Measurements from ENCODE around the gene NSMF.
"Not testable (repeated sequence)": the region's sequence is repeated elsewhere in the genome, so short reads cannot be mapped to it uniquely, and the experiment has no call there.

The NSMF gene

DNA sequence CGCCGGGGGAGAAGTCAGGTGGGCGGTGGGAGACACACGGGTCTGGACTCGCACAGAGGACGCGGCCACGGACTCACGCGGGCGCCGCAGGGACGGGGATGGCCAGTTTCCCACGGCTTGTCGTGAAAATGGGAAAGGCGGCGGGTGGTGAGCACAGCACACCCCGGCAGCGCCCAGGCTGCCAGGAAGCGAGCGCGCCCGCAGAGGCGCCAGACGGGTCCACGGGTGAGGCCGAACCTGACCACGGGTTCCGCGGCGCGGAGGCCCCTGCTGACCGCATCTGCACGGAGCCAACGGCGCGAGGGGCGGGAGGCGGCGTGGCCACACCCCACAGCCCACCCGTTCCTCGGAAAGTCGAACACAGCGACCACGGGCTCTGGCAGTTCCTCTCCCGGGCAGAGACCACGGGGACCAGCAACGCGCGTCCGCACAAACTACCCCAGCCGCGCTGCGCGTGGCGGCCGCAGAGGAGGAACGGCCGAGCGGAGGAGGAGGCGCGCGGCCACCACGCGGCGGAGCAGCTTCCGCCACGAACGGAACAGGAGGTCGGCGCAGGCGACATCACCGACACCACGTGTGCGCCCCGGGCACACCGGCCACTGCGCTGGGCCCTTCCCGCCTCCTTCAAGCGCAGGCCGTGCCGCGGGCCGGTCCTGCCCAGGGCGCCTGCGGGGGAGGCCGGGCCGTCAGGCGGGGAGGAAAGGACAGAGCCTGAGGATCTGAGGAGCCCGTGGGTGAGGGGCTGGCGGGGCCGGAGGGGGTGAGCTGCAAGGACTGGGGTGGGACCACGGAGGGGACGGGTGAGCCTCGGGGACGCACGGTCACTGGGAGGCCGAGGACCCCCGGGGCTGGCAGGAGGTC, 41.7 kb downstream of the NSMF start:
- TF ChIP-seq JUND (IDR thresholded peaks at IDR 0.05; ENCODE audit: low read depth): no peak
- in situ Hi-C loops (cut with HindIII; ENCODE audit: low pct_unique_long_range_greater_than_20kb, low sequenced_read_pairs): no loop called here
- DNase-seq (ENCODE audit: low read depth in 1 of 2, low spot score in 1 of 2): no peak

DNA sequence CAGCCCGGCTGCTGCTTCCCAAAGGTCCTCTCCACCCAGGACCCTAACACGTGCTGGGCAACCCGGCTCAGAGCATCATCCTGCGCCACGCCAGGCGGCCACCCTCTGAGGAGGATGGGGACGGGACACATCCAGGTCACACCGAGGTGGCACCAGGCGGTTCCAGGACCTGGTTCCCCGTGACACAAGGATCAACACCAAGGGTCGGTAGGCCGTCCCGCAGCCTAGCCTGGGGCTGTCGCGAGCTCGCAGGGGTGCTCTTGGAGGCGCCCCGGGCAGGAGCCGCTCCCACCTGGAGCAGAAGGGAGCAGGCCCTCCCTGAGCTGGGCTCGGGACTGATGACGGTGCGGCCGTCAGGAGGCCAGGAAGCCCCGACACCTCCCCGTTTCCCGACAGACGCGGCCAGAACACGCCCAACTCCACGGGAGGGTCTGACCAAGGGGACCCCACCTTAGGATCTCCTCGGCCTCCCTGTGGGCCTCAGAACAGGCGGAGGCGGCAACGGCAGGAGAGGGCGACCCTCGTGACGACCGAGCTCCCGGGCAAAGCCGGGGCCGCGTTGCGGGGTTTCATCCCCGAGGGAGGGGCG, 42.5 kb downstream of the NSMF start:
- in situ Hi-C loops (cut with HindIII; ENCODE audit: low pct_unique_long_range_greater_than_20kb, low sequenced_read_pairs): no loop called here
- DNase-seq (ENCODE audit: low read depth in 1 of 2, low spot score in 1 of 2): no peak
- TF ChIP-seq JUND (IDR thresholded peaks at IDR 0.05; ENCODE audit: low read depth): no peak

DNA sequence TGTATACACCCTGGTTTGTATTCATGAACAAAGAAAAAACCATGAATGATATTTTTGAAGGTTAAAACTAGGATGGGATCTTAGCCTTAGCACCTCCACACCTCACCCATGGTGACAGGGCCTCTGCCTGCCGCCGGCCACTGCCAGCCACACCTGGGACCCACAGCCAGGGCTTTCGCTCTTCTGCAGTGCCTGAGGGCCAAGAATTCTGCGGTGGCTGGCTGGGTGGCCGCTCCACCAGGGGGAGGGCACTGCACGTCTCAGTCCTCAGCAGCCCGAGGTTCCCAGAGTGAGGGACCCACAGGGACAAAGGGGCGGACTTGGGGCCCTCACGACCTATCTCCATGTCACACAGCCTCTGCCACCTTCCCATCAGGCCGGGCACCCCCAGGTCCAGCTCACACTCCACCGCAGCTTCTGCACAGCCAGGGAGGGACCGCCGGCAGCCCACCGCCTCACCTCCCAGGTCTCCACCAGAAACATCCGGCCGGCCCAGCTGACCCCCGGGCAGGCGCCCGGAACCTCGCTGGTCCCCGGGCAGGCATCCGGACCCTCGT, 43.0 kb downstream of the NSMF start:
- no peak for DNase-seq (ENCODE audit: low read depth in 1 of 2, low spot score in 1 of 2)
- in situ Hi-C loops (cut with HindIII; ENCODE audit: low pct_unique_long_range_greater_than_20kb, low sequenced_read_pairs): no loop called here
- no peak for TF ChIP-seq JUND (IDR thresholded peaks at IDR 0.05; ENCODE audit: low read depth)

DNA sequence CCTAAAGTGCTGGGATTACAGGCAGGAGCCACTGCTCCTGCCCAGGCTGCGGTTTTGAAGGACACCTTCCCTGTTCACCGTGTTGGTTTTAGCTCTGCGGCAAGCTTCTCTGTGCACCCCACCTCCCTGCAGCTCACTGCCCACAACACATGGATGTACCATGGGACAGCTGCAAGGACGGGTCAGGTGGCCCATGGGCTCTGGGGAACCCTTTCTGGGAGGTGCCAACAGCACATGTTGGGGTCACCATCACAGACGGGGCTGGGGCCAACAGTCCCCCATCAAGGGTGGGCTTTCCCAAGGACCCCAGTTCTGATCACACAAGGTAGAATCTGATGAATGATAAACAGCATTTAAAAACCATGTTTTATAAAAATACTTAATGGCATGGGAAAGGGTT, 43.7 kb downstream of the NSMF start:
- TF ChIP-seq JUND (IDR thresholded peaks at IDR 0.05; ENCODE audit: low read depth): no peak
- DNase-seq (ENCODE audit: low read depth in 1 of 2, low spot score in 1 of 2): no peak
- in situ Hi-C loops (cut with HindIII; ENCODE audit: low pct_unique_long_range_greater_than_20kb, low sequenced_read_pairs): no loop called here

DNA sequence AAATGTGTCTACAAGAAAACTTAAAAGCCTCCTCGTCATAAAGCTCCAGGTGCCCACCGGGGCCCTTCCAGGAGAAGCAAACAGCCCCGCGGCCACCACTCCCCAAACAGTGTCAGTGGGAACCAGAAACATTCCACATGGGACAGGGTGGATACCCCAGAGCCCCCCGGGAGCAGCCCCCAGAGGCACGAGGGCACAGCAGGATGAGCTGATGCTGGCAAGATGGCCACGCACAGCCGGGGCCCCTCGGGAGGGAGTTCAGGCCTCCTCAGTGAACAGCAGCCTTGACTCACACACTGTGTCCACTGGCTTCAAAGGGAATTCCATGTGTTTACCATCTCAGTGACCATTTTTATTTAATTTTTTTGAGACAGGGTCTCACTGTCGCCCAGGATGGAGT, 46.7 kb downstream of the NSMF start:
- no peak for DNase-seq (ENCODE audit: low read depth in 1 of 2, low spot score in 1 of 2)
- in situ Hi-C loops (cut with HindIII; ENCODE audit: low pct_unique_long_range_greater_than_20kb, low sequenced_read_pairs): no loop called here
- TF ChIP-seq JUND (IDR thresholded peaks at IDR 0.05; ENCODE audit: low read depth): no peak

DNA sequence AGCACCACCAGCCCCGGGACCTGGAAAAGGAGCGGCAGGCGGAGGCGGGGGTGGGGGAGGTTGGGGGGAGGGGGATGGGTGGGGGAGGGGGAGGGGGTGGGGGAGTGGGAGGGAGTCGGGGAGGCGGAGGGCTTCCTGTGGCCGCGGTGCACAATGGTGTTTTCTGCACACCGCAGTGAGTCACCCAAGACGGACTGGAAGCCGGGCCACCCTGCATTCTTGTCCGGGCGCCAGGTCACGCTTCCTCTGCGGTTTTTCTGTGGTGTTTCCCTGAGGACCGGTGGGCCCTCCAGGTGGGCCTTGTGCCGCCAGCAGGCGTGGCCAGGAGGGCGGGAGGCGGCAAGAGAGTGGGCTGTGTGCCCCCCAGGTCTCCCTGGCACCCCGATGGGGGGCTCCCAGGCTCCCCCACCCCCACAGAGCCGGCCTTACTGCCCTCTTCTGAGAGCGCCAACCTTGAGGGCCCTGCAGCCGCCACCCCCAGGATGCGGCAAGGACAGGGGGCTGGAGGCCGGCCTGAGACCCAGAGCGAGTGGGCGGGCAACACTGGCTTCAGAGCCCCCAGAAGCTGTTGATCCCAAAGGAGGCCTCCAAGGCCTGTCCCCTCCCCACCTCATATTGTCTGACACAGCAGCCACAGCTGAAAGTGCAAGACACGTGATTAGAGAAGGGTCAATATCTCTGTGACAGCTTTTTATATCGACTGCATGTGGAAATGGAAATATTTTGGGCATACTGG, 47.3 kb downstream of the NSMF start:
- DNase-seq (ENCODE audit: low read depth in 1 of 2, low spot score in 1 of 2): peak; percentile 91 to 93
- in situ Hi-C loops (cut with HindIII; ENCODE audit: low pct_unique_long_range_greater_than_20kb, low sequenced_read_pairs): no loop called here
- no peak for TF ChIP-seq JUND (IDR thresholded peaks at IDR 0.05; ENCODE audit: low read depth)

DNA sequence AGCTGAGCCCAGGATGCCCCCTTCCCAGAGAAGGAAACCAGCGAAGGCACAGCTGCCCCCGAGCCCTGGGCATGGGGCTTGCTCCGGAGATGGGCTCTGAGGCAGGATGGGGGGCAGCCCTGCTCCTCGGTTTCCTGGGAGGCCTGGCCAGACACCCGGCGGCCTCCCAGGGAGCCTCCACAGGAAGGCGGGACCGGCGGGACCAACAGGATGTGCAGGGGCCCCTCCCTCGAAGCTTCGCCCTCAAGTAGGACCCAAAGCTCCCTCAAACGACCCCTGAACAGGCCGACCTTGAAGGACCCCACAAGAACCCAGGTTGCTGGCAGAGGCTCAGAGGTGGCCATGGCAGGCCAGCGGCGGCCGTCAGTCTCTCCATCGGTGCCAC, 47.9 kb downstream of the NSMF start:
- no peak for DNase-seq (ENCODE audit: low read depth in 1 of 2, low spot score in 1 of 2)
- in situ Hi-C loops (cut with HindIII; ENCODE audit: low pct_unique_long_range_greater_than_20kb, low sequenced_read_pairs): no loop called here
- no peak for TF ChIP-seq JUND (IDR thresholded peaks at IDR 0.05; ENCODE audit: low read depth)

DNA sequence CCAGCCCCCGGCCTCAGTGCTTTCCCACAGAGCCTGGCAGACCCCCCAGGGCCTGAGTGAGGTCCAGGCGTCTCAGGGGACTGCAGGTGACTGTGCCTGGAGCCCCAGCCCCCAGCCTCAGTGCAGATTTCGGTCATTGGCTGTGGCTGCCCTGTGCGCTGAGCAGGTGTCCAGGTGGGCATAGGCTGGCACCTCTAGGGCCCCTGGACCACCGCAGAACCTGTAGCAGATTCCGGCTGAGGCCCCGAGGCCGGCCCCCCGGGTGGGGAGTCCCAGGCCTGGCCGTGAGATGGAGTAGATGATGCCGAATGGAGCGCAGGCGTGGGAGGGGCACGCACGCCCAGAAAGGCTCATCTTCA, 48.3 kb downstream of the NSMF start:
- DNase-seq (ENCODE audit: low read depth in 1 of 2, low spot score in 1 of 2): no peak
- no peak for TF ChIP-seq JUND (IDR thresholded peaks at IDR 0.05; ENCODE audit: low read depth)
- in situ Hi-C loops (cut with HindIII; ENCODE audit: low pct_unique_long_range_greater_than_20kb, low sequenced_read_pairs): no loop called here

DNA sequence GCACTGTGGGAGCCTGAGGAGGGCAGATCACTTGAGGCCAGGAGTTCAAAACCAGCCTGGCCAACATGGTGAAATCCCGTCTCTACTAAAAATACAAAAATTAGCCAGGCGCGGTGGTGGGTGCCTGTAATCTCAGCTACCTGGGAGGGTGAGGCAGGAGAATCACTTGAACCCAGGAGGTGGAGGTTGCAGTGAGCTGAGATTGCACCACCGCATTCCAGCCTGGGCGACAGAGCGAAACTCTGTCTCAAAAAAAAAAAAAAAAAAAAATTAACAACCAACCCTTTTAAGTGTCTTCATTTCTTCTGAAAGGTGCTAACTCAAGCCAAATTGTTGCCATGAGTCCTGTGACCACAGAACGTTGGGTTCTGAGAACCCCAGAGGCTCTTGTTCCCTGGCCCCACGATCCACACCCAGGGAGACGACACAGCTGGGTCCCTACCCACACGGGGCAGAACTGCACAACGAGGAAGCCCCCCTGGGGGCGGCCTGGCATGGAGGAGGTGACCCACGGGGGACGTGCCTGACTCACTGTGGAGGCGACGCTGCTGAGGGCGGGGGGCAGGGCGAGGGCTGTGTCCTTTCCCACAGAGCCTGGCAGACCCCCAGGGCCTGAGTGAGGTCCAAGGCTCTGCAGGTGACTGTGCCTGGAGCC, 48.8 kb downstream of the NSMF start:
- not testable (repeated sequence) for DNase-seq (ENCODE audit: low read depth in 1 of 2, low spot score in 1 of 2)

DNA sequence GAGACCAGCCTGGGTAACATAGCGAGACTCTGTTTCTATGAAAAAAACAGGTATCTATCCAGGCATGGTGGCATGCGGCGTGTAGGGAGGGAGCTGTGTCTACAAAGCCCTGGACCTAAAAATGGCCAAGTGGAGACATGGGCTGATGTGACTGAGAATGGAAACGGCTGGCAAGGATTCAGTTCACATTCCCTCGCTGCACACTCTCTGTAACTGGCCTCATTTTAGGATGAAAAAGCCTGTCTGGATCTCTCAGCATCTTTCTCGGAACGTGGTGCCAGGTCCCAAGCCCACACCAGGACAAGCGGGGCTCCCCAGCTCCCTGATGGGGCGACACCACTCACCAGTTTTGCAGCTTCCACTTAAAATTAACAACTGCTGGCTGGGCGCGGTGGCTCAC, 49.6 kb downstream of the NSMF start:
- in situ Hi-C loops (cut with HindIII; ENCODE audit: low pct_unique_long_range_greater_than_20kb, low sequenced_read_pairs): no loop called here
- TF ChIP-seq JUND (IDR thresholded peaks at IDR 0.05; ENCODE audit: low read depth): no peak
- DNase-seq (ENCODE audit: low read depth in 1 of 2, low spot score in 1 of 2): no peak

More for the DNA sequence above, 48.8 kb downstream of the NSMF start:
- in situ Hi-C loops (cut with HindIII; ENCODE audit: low pct_unique_long_range_greater_than_20kb, low sequenced_read_pairs): not testable (repeated sequence)

DNA sequence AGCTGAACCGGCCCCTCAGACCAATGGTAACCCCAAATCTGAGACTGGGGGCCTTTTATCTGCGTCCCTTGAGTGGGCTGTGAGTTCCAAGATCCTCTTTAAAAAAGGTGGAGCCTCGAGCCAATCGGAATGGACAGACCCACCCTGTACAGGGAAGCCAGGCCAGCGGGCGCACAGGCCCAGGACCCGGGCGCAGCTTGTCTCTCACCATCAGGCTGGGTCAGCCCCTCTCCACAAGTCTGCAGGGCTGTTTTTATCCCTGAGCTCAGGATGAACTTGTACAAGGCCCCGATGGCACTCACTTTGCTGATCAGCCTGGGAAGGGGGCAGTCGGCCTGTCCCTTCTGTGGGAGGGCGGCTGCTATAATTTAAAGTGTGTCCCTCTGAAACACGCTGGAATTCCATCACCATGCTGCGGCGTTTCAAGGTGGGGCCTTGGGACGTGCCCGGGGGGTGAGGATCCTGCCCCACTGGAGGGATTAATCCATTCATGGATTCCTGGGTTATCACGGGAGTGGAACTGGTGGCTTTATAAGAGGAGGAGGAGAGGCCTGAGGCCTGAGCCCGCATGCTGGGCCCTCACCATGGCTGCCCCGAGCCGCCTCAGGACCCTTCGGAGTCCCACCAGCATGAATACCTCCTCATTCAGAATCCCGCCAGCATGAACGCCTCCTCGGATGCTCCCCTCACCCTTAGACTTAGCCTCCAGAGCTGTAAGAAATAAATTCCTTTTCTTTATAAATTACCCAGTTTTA, 50.3 kb downstream of the NSMF start:
- TF ChIP-seq JUND (IDR thresholded peaks at IDR 0.05; ENCODE audit: low read depth): no peak
- no peak for DNase-seq (ENCODE audit: low read depth in 1 of 2, low spot score in 1 of 2)
- in situ Hi-C loops (cut with HindIII; ENCODE audit: low pct_unique_long_range_greater_than_20kb, low sequenced_read_pairs): no loop called here

All from T47D (cell line).